GM19372 (cell line): ENCODE data around the gene PPEF2.
"Not testable (repeated sequence)": the region's sequence is repeated elsewhere in the genome, so short reads cannot be mapped to it uniquely, and the experiment has no call there.

Experiments
- ATAC-seq: cut with Tn5 transposase; IDR thresholded peaks from one replicate; pipeline ENCODE4 v1.9.1; 2021; ENCODE audit warnings: mild to moderate bottlenecking, low read depth, moderate library complexity; ENCODE audit not compliant: unreplicated experiment

PPEF2 gene

GRCh38 chr4:75902352-75902751 lies at the start of gene PPEF2:
TSS of gene PPEF2 (minus strand) at chr4:75902452. CDS start at chr4:75896325, 6,127 bp downstream.
- ATAC-seq, result no peak

- ATAC-seq, result no peak
Measured at GRCh38 chr4:75950213-75950815, 48.1 kb upstream of the PPEF2 start.

- ATAC-seq, result no peak
Measured at GRCh38 chr4:75948822-75949444, 46.7 kb upstream of the PPEF2 start.

- ATAC-seq, result peak; percentile 78
Measured at GRCh38 chr4:75940692-75941253, 38.5 kb upstream of the PPEF2 start, which contains the start of gene NAAA. TSS of gene NAAA (minus strand) at chr4:75941013. CDS start at chr4:75940949, 64 bp downstream.

- ATAC-seq, result peak; percentile 57
Measured at GRCh38 chr4:75939890-75940691, 37.8 kb upstream of the PPEF2 start.

- no peak for ATAC-seq
Measured at GRCh38 chr4:75935628-75936027, 33.4 kb upstream of the PPEF2 start.

- no peak for ATAC-seq
Measured at GRCh38 chr4:75930152-75930551, 27.9 kb upstream of the PPEF2 start.

- ATAC-seq, result not testable (repeated sequence)
Measured at GRCh38 chr4:75924916-75925315, 22.7 kb upstream of the PPEF2 start.

- no peak for ATAC-seq
Measured at GRCh38 chr4:75924309-75924827, 22.1 kb upstream of the PPEF2 start.

- ATAC-seq, result no peak
Measured at GRCh38 chr4:75922588-75922987, 20.3 kb upstream of the PPEF2 start.

- ATAC-seq, result no peak
Measured at GRCh38 chr4:75921910-75922309, 19.7 kb upstream of the PPEF2 start.

- ATAC-seq, result no peak
Measured at GRCh38 chr4:75920327-75920726, 18.1 kb upstream of the PPEF2 start.

GRCh38 chr4:75919920-75920319 lies 17.7 kb upstream of the PPEF2 start:
- no peak for ATAC-seq

GRCh38 chr4:75916091-75916661 lies 13.9 kb upstream of the PPEF2 start:
- peak; percentile 77 for ATAC-seq

GRCh38 chr4:75912968-75913367 lies 10.7 kb upstream of the PPEF2 start:
- ATAC-seq, result no peak

GRCh38 chr4:75910831-75911230 lies 8.6 kb upstream of the PPEF2 start:
- ATAC-seq, result not testable (repeated sequence)

- no peak for ATAC-seq
Measured at GRCh38 chr4:75909405-75909804, 7.2 kb upstream of the PPEF2 start.

GRCh38 chr4:75908555-75908954 lies 6.3 kb upstream of the PPEF2 start:
- no peak for ATAC-seq

- ATAC-seq, result no peak
Measured at GRCh38 chr4:75907966-75908365, 5.7 kb upstream of the PPEF2 start.

- no peak for ATAC-seq
Measured at GRCh38 chr4:75904076-75904475, 1.8 kb upstream of the PPEF2 start.

GRCh38 chr4:75898536-75898935 lies 3.7 kb downstream of the PPEF2 start:
- no peak for ATAC-seq
